NCI-H2227 treated with DMSO at 0.1 percent for 48 hours (cell line): Measurements from ENCODE around the gene GIGYF2.
A peak's percentile ranks its signal among the peaks of the same experiment; 100 is the strongest.
"Not testable (repeated sequence)": the region's sequence is repeated elsewhere in the genome, so short reads cannot be mapped to it uniquely, and the experiment has no call there.

Experiments
- DNase-seq: peaks from one replicate; lab custom pipeline; 2025; lab: John Stamatoyannopoulos, UW

The GIGYF2 gene

GRCh38 chr2:232893834-232894233, 196.7 kb downstream of the GIGYF2 start:
- no peak for DNase-seq

GRCh38 chr2:232894251-232894650, 197.1 kb downstream of the GIGYF2 start:
- DNase-seq = no peak

GRCh38 chr2:232894746-232895145, 197.6 kb downstream of the GIGYF2 start:
- DNase-seq = no peak

- DNase-seq = no peak
Observed at GRCh38 chr2:232896111-232896510, 199.0 kb downstream of the GIGYF2 start.

- no peak for DNase-seq
Observed at GRCh38 chr2:232896720-232897597, 199.8 kb downstream of the GIGYF2 start.

GRCh38 chr2:232897598-232898408, 200.7 kb downstream of the GIGYF2 start:
- DNase-seq = no peak

- DNase-seq = no peak
Observed at GRCh38 chr2:232898592-232899543, 201.7 kb downstream of the GIGYF2 start.

GRCh38 chr2:232900811-232901735, 203.9 kb downstream of the GIGYF2 start:
- DNase-seq = no peak

- DNase-seq = no peak
Observed at GRCh38 chr2:232901736-232902578, 204.8 kb downstream of the GIGYF2 start.

GRCh38 chr2:232903989-232904388, 206.9 kb downstream of the GIGYF2 start:
- no peak for DNase-seq

GRCh38 chr2:232906867-232907717, 210.0 kb downstream of the GIGYF2 start:
- DNase-seq = peak; percentile 79

GRCh38 chr2:232907718-232908085, 210.6 kb downstream of the GIGYF2 start:
- not testable (repeated sequence) for DNase-seq

GRCh38 chr2:232908695-232909094, 211.6 kb downstream of the GIGYF2 start:
- DNase-seq = no peak
